Measurements from ENCODE around the gene PTPRN2. TPM values are rescaled to one million over a fixed set of nuclear protein-coding genes. Genes with fewer than 3 reads are reported as not detected.
A peak's percentile ranks its signal among the peaks of the same experiment; 100 is the strongest.

Gene PTPRN2
- total and polyA plus RNA-seq, 9 of the 15 experiments (the other 6 are each of a cell fraction or from before 2014, with no cell fraction given) = not detected

DNA sequence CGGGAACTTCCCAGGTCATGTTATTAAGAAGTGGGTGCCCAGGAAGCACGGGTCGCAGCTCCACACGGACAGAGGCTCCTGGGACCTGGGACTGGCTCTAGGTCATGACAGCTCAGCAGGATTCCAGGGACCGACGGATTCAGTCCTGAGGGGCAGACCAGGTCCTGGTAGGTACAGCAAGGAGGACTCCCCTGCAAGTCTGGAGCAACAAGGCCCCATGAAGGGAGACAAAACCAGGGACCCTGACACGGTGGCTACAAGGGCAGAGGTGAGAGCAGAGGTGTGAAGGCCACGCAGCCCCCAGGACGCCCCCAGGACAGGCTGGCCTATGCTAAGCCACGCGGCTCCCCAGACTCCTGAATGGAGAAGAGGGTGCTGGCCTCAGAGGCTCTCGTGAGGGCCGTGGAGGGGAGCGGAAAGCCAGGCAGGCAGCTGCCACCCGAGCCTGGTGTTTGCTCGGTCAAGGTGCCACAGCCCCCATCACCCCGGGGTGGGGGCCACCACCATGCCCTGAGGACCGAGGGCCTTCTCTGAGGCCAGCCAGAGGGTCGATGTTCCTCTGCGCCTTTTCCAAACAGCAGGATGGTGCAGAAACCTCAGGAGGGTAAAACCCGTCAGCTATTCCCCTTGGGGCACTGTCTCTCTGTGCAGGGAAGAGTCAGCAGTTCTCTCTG lies 348.9 kb downstream of the PTPRN2 start:
- Histone ChIP-seq H3K27me3 (ENCODE audit: control insufficient read depth in 2 of 2, insufficient read depth in 2 of 2, low read length in 2 of 2) (peaks cover 18 to 35% of the 10 kb centered on the region in 2 experiments; a peak in 3 of 5 replicates), H3K9ac (ENCODE audit: insufficient read depth in 1 of 2, low read depth in 2 of 2, low read length in 2 of 2) (no peak overlapping the region)
- TF ChIP-seq RHOXF2B (CRISPR knock-in tag; conservative IDR thresholded peaks at IDR 0.05) = no peak
- TF ChIP-seq, protein P1, sequence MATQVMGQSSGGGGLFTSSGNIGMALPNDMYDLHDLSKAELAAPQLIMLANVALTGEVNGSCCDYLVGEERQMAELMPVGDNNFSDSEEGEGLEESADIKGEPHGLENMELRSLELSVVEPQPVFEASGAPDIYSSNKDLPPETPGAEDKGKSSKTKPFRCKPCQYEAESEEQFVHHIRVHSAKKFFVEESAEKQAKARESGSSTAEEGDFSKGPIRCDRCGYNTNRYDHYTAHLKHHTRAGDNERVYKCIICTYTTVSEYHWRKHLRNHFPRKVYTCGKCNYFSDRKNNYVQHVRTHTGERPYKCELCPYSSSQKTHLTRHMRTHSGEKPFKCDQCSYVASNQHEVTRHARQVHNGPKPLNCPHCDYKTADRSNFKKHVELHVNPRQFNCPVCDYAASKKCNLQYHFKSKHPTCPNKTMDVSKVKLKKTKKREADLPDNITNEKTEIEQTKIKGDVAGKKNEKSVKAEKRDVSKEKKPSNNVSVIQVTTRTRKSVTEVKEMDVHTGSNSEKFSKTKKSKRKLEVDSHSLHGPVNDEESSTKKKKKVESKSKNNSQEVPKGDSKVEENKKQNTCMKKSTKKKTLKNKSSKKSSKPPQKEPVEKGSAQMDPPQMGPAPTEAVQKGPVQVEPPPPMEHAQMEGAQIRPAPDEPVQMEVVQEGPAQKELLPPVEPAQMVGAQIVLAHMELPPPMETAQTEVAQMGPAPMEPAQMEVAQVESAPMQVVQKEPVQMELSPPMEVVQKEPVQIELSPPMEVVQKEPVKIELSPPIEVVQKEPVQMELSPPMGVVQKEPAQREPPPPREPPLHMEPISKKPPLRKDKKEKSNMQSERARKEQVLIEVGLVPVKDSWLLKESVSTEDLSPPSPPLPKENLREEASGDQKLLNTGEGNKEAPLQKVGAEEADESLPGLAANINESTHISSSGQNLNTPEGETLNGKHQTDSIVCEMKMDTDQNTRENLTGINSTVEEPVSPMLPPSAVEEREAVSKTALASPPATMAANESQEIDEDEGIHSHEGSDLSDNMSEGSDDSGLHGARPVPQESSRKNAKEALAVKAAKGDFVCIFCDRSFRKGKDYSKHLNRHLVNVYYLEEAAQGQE (IDR thresholded peaks at IDR 0.05; ENCODE audit: borderline replicate concordance) = no peak
- TF ChIP-seq, protein P1 (CRISPR knock-in tag; IDR thresholded peaks at IDR 0.05; ENCODE audit: low read depth) = no peak
- TF ChIP-seq, protein P2, sequence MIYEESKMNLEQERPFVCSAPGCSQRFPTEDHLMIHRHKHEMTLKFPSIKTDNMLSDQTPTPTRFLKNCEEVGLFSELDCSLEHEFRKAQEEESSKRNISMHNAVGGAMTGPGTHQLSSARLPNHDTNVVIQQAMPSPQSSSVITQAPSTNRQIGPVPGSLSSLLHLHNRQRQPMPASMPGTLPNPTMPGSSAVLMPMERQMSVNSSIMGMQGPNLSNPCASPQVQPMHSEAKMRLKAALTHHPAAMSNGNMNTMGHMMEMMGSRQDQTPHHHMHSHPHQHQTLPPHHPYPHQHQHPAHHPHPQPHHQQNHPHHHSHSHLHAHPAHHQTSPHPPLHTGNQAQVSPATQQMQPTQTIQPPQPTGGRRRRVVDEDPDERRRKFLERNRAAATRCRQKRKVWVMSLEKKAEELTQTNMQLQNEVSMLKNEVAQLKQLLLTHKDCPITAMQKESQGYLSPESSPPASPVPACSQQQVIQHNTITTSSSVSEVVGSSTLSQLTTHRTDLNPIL (CRISPR knock-in tag; IDR thresholded peaks at IDR 0.05) = no peak
- TF ChIP-seq, protein P3, sequence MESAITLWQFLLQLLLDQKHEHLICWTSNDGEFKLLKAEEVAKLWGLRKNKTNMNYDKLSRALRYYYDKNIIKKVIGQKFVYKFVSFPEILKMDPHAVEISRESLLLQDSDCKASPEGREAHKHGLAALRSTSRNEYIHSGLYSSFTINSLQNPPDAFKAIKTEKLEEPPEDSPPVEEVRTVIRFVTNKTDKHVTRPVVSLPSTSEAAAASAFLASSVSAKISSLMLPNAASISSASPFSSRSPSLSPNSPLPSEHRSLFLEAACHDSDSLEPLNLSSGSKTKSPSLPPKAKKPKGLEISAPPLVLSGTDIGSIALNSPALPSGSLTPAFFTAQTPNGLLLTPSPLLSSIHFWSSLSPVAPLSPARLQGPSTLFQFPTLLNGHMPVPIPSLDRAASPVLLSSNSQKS (CRISPR knock-in tag; IDR thresholded peaks at IDR 0.05) = no peak
- TF ChIP-seq, protein P4, sequence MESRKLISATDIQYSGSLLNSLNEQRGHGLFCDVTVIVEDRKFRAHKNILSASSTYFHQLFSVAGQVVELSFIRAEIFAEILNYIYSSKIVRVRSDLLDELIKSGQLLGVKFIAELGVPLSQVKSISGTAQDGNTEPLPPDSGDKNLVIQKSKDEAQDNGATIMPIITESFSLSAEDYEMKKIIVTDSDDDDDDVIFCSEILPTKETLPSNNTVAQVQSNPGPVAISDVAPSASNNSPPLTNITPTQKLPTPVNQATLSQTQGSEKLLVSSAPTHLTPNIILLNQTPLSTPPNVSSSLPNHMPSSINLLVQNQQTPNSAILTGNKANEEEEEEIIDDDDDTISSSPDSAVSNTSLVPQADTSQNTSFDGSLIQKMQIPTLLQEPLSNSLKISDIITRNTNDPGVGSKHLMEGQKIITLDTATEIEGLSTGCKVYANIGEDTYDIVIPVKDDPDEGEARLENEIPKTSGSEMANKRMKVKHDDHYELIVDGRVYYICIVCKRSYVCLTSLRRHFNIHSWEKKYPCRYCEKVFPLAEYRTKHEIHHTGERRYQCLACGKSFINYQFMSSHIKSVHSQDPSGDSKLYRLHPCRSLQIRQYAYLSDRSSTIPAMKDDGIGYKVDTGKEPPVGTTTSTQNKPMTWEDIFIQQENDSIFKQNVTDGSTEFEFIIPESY (CRISPR knock-in tag; IDR thresholded peaks at IDR 0.05) = no peak

More for the DNA sequence above, 348.9 kb downstream of the PTPRN2 start:
- peak in 2 of 4 experiments; percentile 7 for DNase-seq (ENCODE audit: extremely low read depth in 1 of 4, low spot score in 3 of 4)
- Histone ChIP-seq H3K4me3 (no peak overlapping the region), H3K79me2 (ENCODE audit: control insufficient read depth, insufficient read depth, low read length) (no peaks in the 10 kb centered on the region), H4K20me1 (replicated peaks; ENCODE audit: control insufficient read depth, insufficient read depth, low read length) (0 out of 2 replicates have a peak, but pooled peaks cover 4% of the 10 kb centered on the region), H3K4me1 (replicated peaks in 1 of 2; ENCODE audit: control insufficient read depth in 2 of 2, insufficient read depth in 2 of 2, low read length in 2 of 2) (peaks cover 0 to 15% of the 10 kb centered on the region in 2 experiments; a peak in 1 of 5 replicates), H3K27ac (ENCODE audit: extremely low read depth, low read depth, low read length) (no peak overlapping the region), H3K4me2 (ENCODE audit: insufficient read depth, low read length) (no peak overlapping the region), H3K9me3 (replicated peaks; ENCODE audit: control insufficient read depth, insufficient read depth, low read depth, low read length) (no peaks in the 10 kb centered on the region), H3K36me3 (ENCODE audit: control insufficient read depth, insufficient read depth, low read length) (no peaks in the 10 kb centered on the region), H3K9me1 (ENCODE audit: control insufficient read depth, insufficient read depth, low read length) (no peaks in the 10 kb centered on the region), H2AFZ (ENCODE audit: low read depth, low read length) (no peak overlapping the region)
- intact Hi-C loops (cut with micrococcal nuclease) = no loop called here
- WGBS (ENCODE audit: insufficient coverage, low coverage, missing lambda C conversion rate) = 2% methylated on average over 21 of the region's 21 CpGs
- in situ Hi-C loops (cut with MboI) = no loop called here
- ATAC-seq = no peak
- no peak for FAIRE-seq
- POLR2A ChIA-PET = no interaction called here
- no TSS peak for BruUV-seq (replicated peaks)
- CTCF ChIA-PET (ENCODE audit: low intra/inter-chr PET ratio) = no interaction called here
